ENCODE measurements around the gene LDLRAP1. TPM values are rescaled to one million over a fixed set of nuclear protein-coding genes. Genes with fewer than 3 reads are reported as not detected.

Gene LDLRAP1
- total and polyA plus RNA-seq, 9 of the 15 experiments (the other 6 are each of a cell fraction or from before 2014, with no cell fraction given) = 0.56 to 29.6 (median 16.2) TPM

DNA sequence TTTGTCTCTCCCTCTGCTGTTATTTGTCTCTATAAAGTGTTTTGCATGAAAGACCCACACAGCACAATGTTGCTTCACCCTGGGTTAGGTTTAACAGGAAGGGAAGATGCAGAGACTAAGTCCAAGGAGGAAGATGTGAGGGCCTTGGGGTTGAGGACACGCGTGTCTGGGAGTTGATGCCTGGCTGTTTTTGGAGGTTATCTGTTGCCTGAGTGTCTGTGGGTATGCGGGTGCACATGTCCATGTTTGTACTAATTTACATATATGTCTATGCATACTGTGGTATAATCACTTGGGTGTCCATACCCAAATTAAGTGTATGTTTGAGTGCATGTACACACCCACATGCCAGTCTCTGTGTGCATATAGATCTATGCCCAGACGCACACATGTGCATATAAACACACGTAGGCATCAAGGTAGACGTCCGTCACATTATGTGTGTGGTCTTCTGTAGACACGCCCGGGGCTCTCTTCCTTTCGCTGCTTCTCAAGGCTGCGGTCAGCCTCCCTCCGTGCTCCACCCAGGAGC lies 72.2 kb downstream of the LDLRAP1 start:
- ATAC-seq (peak; percentile 24; the same call in 2 of the 3 replicates), FAIRE-seq (peak; percentile 6), DNase-seq (ENCODE audit: extremely low read depth in 1 of 4, low spot score in 3 of 4) (no peak)
- WGBS (ENCODE audit: insufficient coverage, low coverage, missing lambda C conversion rate) = 4% methylated on average over 12 of the region's 12 CpGs
- in situ Hi-C loops (cut with MboI) = loop anchor here (10.0 kb wide), 1 partner anchor 389 kb away; no protein-coding TSS in a partner anchor
- CTCF ChIA-PET (ENCODE audit: low intra/inter-chr PET ratio) = no interaction called here
- peak overlapping the region; percentile 76 for H3K4me2 ChIP-seq (ENCODE audit: insufficient read depth, low read length)
- no TSS peak for BruUV-seq (replicated peaks)
- peaks cover 0 to 26% of the 10 kb centered on the region in 2 experiments; a peak in 2 of 5 replicates for H3K4me1 ChIP-seq (replicated peaks in 1 of 2; ENCODE audit: control insufficient read depth in 2 of 2, insufficient read depth in 2 of 2, low read length in 2 of 2)
- intact Hi-C loops (cut with micrococcal nuclease) = no loop called here
- peak overlapping the region in 1 of 2 experiments; percentile 87; a peak in 3 of 4 replicates for H3K9ac ChIP-seq (ENCODE audit: insufficient read depth in 1 of 2, low read depth in 2 of 2, low read length in 2 of 2)
- peak overlapping the region; percentile 42 for H3K4me3 ChIP-seq
- H3K79me2 ChIP-seq (ENCODE audit: control insufficient read depth, insufficient read depth, low read length) = no peaks in the 10 kb centered on the region
- TF ChIP-seq CEBPB (tag; IDR thresholded peaks at IDR 0.05) (peak; percentile 16; the same call in 1 of the 2 replicates), STAG1 (CRISPR knock-in tag; IDR thresholded peaks at IDR 0.05; ENCODE audit: borderline replicate concordance) (no peak)
- H3K27ac ChIP-seq (ENCODE audit: extremely low read depth, low read depth, low read length) = no peak overlapping the region
- POLR2A ChIA-PET = interaction anchor here (0.6 kb wide), 3 partner anchors 167 to 212 kb away, joined by 3 to 4 read pairs (median 4); no protein-coding TSS in a partner anchor
- peaks cover 5% of the 10 kb centered on the region for H3K9me1 ChIP-seq (ENCODE audit: control insufficient read depth, insufficient read depth, low read length)
- peaks cover 16% of the 10 kb centered on the region for H4K20me1 ChIP-seq (replicated peaks; ENCODE audit: control insufficient read depth, insufficient read depth, low read length)
- no peaks in the 10 kb centered on the region for H3K36me3 ChIP-seq (ENCODE audit: control insufficient read depth, insufficient read depth, low read length)
- H2AFZ ChIP-seq (ENCODE audit: low read depth, low read length) = peak overlapping the region; percentile 92
- H3K27me3 ChIP-seq (ENCODE audit: control insufficient read depth in 2 of 2, insufficient read depth in 2 of 2, low read length in 2 of 2) = peaks cover 40 to 75% of the 10 kb centered on the region in 2 experiments
- no peaks in the 10 kb centered on the region for H3K9me3 ChIP-seq (replicated peaks; ENCODE audit: control insufficient read depth, insufficient read depth, low read depth, low read length)

Measured in K562 (cell line).